AG04450 (cell line): ENCODE measurements around the gene CADM4. TPM values are rescaled to one million over a fixed set of nuclear protein-coding genes. Genes with fewer than 3 reads are reported as not detected.

Source experiments
- CTCF ChIA-PET: fragments of 300-600, 350-600 bp; formaldehyde crosslinking; extraction: SDS; loops from one replicate; lab custom pipeline; 2022; ENCODE audit warnings: antibody characterized with exemption, inconsistent platforms; lab: Charles Lee
- POLR2A ChIA-PET: fragments of 350-600 bp; formaldehyde crosslinking; extraction: SDS; loops from one replicate; lab custom pipeline; 2021; ENCODE audit warnings: antibody characterized with exemption, inconsistent platforms; lab: Yijun Ruan, JAX
- DNase-seq: peaks from one replicate; pipeline ENCODE4 v3.0.0-alpha.2; 2011; ENCODE audit warnings: low read depth, low spot score
- H3K27ac ChIP-seq: one replicate; pipeline ENCODE4 v1.5.1; 2012; ENCODE audit warnings: low read depth, low read length, control low read depth
- H3K27me3 ChIP-seq: one replicate; pipeline ENCODE4 v1.6.0; 2012; ENCODE audit warnings: low read length; ENCODE audit not compliant: control insufficient read depth, insufficient read depth
- H3K4me3 ChIP-seq: 2 replicates; pipeline ENCODE4 v1.5.1; 2011; ENCODE audit warnings: mild to moderate bottlenecking, low read depth, low read length, control low read depth
- H3K9me3 ChIP-seq: 2 replicates; pipeline ENCODE4 v1.5.1; 2012; ENCODE audit warnings: low read length; ENCODE audit not compliant: control insufficient read depth, insufficient read depth
- CTCF ChIP-seq: IDR thresholded peaks from 2 replicates; pipeline ENCODE4 v1.5.1; 2011; ENCODE audit warnings: low read depth, low read length, control low read depth, inconsistent platforms
- polyA plus RNA-seq: library from polyadenylated mRNA; depleted of rRNA; stranded (reverse); fragments of >200 nt; gene quantifications from 2 replicates; pipeline ENCODE4 v1.2.3, GENCODE V29; 2011; rRNA removed
- small RNA-seq: library from RNA; depleted of rRNA; stranded (forward); fragments of <200 nt; gene quantifications from one replicate; pipeline ENCODE3, GENCODE V24; 2012; ENCODE audit warnings: low read depth; ENCODE audit not compliant: insufficient read length

The CADM4 gene
- polyA plus RNA-seq, 1 experiment: 3.7 TPM

DNA sequence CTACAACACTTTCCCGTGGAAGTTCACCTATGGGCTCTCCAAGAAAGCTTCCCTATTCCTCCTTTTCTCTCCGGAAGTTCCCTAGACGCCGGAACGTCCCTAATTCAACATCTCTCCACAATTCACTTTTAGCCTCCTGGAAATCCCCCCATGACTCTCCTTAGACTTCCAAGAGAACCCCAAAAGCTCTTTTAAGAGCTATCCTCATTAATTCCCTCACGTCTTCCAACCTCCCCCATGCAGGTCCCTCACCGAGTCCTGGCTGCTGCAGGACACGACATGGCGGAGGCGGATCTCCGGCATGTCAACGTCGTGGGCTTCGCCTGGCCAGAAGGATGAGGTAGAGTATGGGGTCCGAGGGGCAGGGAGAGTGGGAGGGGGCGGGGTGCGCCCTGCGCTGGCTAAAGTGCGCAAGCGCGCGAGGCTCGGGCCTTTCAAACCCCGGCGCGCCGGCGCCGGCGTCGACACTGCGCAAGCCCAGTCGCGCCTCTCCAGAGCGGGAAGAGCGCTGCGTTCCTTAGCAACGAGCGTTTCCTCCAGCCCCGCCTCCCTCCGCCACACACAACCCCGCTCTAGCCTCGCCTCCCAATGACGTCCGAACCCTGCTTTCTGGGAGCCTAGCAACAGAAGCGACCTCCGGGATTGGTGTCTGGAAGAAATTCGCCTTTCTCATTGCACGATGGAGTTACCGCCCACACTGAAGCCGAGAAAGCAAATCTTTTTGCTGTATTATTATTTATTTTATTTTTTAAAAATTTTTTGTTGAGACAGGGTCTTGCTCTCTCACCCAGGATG, 64.3 kb downstream of the CADM4 start, which contains the start of the genes PINLYP and XRCC1:
Gene PINLYP, plus strand, starts transcription at position 646 of the 795 bp plus-strand sequence. CDS start 1,391 bp downstream, outside the sequence.
Gene XRCC1, minus strand, starts transcription at position 372 of the 795 bp plus-strand sequence. Its CDS starts 69 bp downstream, at position 303.
- peaks cover 3% of the 10 kb centered on the region; the same call in 1 of the 2 replicates for H3K9me3 ChIP-seq
- CTCF ChIA-PET: interaction anchor here (1.3 to 3.0 kb wide), 3 partner anchors 19 to 21 kb away, joined by 3 to 20 read pairs (median 6); partner anchors contain the start of gene ZNF576
- H3K27me3 ChIP-seq: peaks cover 2% of the 10 kb centered on the region
- DNase-seq: peak; percentile 94
- peak within 1 kb of the TSS; percentile 61 for H3K27ac ChIP-seq
- peak; percentile 6; the same call in 1 of the 2 replicates for TF ChIP-seq CTCF
- peak within 1 kb of the TSS; percentile 95 for H3K4me3 ChIP-seq
- POLR2A ChIA-PET: interaction anchor here (1.1 kb wide), 2 partner anchors 21 to 42 kb away, joined by 3 to 8 read pairs; partner anchors contain the start of genes IRGQ, ZNF575 and ZNF576

DNA sequence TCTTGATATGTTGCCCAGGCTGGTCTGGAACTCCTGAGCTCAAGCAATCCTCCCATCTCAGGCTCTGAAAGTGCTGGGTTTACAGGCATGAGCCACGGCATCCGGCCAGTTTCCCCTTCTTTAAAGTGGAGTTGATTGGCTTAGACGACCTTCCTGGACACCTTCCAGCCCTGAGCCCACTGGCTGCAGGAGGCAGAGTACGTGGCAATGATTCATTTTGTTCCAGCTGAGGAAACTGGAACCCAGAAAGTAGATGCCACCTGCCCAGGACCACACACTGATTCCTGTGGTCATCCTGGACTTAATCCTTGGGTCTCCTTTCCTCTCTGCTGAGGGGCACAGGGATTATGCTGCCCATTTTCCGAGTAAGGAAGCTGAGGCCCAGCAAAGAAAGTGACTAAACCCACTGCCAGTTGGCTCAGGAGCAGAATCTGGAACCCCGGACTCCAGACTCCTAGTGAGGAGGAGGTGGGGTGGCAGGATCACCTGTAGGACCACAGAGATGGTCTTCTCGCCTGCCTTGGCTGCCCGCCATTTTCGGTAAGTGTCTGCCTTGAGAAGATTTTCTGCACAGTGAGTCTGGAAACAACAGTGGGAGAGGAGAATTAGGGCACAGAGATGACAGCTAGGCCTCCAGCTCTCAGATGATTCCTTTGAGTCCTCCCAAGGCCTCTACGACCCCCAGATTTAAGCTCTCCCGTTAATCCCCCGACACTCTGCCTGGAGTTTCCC, 65.1 kb downstream of the CADM4 start:
- DNase-seq: no peak
- peak overlapping the region; percentile 61 for H3K27ac ChIP-seq
- ChIA-PET CTCF (interaction anchor here (1.0 to 3.0 kb wide), 5 partner anchors 20 to 40 kb away, joined by 3 to 20 read pairs (median 4); partner anchors contain the start of gene ZNF576), POLR2A (interaction anchor here (1.1 to 1.2 kb wide), 3 partner anchors 20 to 41 kb away, joined by 3 to 8 read pairs (median 3); partner anchors contain the start of genes IRGQ, ZNF575 and ZNF576)
- H3K4me3 ChIP-seq: peak overlapping the region; percentile 95
- TF ChIP-seq CTCF: no peak
- H3K9me3 ChIP-seq: peaks cover 3% of the 10 kb centered on the region; the same call in 1 of the 2 replicates
- peaks cover 2% of the 10 kb centered on the region for H3K27me3 ChIP-seq

Small RNAs within 50 kb of the gene (small RNA-seq; reads per million reads assigned to genes)
- not detected for gene RN7SL368P

Other genes with a start within 250 kb of the CADM4 start
- gene TEX101, start 225.0 kb downstream of the CADM4 start, polyA plus RNA-seq: not detected in 2 replicates
- gene LYPD3, start 174.2 kb downstream of the CADM4 start, polyA plus RNA-seq: 0.60 and 1.0 TPM in 2 replicates
- gene PHLDB3, start 135.1 kb downstream of the CADM4 start, polyA plus RNA-seq: 4.2 and 5.9 TPM in 2 replicates
- 104 and 130 TPM in 2 replicates for gene ETHE1, start 112.6 kb downstream of the CADM4 start, polyA plus RNA-seq
- 0.16 and 0.17 TPM in 2 replicates for gene ZNF575, start 106.7 kb downstream of the CADM4 start, polyA plus RNA-seq
- gene XRCC1, start 64.3 kb downstream of the CADM4 start, polyA plus RNA-seq: 15.2 and 17.7 TPM in 2 replicates
- 1.8 and 2.7 TPM in 2 replicates for gene PINLYP, start 64.0 kb downstream of the CADM4 start, polyA plus RNA-seq
- gene IRGQ, start 43.7 kb downstream of the CADM4 start, polyA plus RNA-seq: 11.2 and 11.6 TPM in 2 replicates
- 9.3 and 11.3 TPM in 2 replicates for gene ZNF576, start 43.3 kb downstream of the CADM4 start, polyA plus RNA-seq
- 0.07 and 0.12 TPM in 2 replicates for gene SRRM5, start 27.8 kb downstream of the CADM4 start, polyA plus RNA-seq
- gene ZNF428, start 20.2 kb downstream of the CADM4 start, polyA plus RNA-seq: 18.7 and 23.2 TPM in 2 replicates
- 75.5 and 89.9 TPM in 2 replicates for gene PLAUR, start 30.3 kb upstream of the CADM4 start, polyA plus RNA-seq
- not detected in 2 replicates for gene IRGC, start 76.2 kb upstream of the CADM4 start, polyA plus RNA-seq
- gene SMG9, start 115.1 kb upstream of the CADM4 start, polyA plus RNA-seq: 9.2 and 12.1 TPM in 2 replicates
- 0.12 and 0.32 TPM in 2 replicates for gene KCNN4, start 141.1 kb upstream of the CADM4 start, polyA plus RNA-seq
- 0.66 and 0.88 TPM in 2 replicates for gene LYPD5, start 162.6 kb upstream of the CADM4 start, polyA plus RNA-seq
- gene ZNF283, start 187.5 kb upstream of the CADM4 start, polyA plus RNA-seq: 5.6 and 7.9 TPM in 2 replicates
- gene ZNF404, start 244.1 kb upstream of the CADM4 start, polyA plus RNA-seq: 3.4 and 4.8 TPM in 2 replicates